ENCODE results near the gene FXYD5.
A peak's percentile ranks its signal among the peaks of the same experiment; 100 is the strongest.
"Not testable (repeated sequence)": the region's sequence is repeated elsewhere in the genome, so short reads cannot be mapped to it uniquely, and the experiment has no call there.

The FXYD5 gene

GRCh38 chr19:35179830-35180229 lies 25.3 kb downstream of the FXYD5 start:
- ATAC-seq (peak; percentile 53), DNase-seq (no peak)

DNA sequence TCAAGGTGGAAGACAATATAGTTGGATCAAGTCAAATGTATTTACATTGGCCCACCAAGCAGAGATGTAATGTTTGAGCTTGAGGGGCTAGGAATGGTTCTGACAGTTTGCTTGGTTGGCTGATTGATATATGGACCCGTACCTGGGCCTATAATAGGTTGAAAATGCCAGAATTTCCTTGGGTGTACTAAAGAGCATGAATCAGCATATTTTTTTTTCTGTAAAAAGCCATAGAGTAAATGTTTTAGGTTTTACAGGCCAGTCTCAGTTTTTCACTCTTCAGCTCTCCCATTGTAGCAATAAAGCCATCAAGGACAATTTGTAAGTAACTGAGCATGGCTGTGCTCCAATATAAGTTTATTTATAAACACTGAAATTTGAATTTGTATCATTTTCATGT lies 26.9 kb downstream of the FXYD5 start:
- DNase-seq (no peak), ATAC-seq (no peak)

GRCh38 chr19:35184267-35184666 lies 29.7 kb downstream of the FXYD5 start:
- ATAC-seq (no peak), DNase-seq (no peak)

DNA sequence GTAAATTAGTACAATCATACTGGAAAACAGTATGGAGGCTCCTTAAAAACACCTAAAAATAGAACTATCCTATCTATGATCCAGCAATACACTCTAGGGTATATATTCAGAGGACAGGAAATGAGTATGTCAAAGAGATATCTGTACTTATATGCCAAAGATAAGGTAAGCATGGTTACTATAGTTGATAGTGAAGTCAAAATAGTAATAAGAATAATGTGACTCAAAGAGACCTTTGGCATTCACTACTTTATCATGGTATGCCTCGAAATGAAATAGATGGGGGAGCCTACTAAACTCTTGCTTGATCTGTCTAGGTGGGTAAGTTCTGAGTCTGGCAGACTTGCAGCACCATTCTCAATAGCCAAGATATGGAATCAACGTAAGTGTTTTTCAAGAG lies 30.3 kb downstream of the FXYD5 start:
- ATAC-seq (peak; percentile 61), DNase-seq (no peak)

DNA sequence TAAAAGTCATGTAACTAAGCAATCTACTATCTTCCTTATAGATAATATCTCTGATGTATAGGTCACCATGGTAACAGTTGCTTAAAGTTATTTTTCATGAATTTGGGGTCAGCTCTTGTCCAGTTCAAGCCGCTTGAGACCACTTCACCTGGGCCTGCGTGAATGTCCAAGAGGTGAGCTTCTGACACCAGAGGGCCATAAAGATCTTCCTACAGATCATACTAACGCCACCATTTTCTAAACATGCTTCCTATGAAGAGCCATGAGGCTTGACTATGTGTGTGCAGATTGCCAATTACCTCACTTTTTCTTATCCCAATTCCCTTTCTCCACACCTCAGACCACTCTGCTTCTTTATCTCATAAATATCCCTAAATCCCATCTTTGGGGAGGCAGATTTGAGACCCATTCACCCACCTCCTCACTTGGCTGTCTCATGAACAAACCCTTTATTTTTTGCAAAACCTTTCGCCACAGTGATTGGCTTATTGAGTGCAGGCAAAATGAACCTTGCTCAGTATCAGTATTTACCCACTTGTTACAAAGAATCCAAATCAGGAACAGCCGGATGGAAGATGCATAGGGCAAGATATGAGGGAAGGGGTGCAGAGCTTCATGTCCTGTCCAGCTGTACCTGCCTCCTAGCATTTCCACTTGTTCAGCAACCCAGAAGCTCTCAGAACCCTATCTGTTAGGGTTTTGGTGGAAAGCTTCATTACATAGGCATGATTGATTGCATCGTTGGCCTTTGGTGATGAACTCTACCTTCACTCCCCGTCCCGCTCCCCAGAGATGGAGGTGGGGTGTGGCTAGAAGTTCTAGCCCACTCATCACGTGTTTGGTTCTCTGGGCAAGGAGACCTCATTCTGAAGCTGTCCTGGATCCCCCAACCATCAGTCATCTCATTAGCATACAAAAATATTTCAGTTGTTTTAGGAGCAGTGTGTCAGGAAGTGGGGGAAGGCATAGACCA lies 39.8 kb downstream of the FXYD5 start:
- ATAC-seq: no peak
- DNase-seq: no peak

GRCh38 chr19:35195830-35196229 lies 41.3 kb downstream of the FXYD5 start:
- no peak for ATAC-seq
- no peak for DNase-seq

GRCh38 chr19:35196861-35197260 lies 42.3 kb downstream of the FXYD5 start:
- ATAC-seq, DNase-seq: not testable (repeated sequence)

- DNase-seq (no peak), ATAC-seq (no peak)
Observed at GRCh38 chr19:35199481-35199880, 44.9 kb downstream of the FXYD5 start.

DNA sequence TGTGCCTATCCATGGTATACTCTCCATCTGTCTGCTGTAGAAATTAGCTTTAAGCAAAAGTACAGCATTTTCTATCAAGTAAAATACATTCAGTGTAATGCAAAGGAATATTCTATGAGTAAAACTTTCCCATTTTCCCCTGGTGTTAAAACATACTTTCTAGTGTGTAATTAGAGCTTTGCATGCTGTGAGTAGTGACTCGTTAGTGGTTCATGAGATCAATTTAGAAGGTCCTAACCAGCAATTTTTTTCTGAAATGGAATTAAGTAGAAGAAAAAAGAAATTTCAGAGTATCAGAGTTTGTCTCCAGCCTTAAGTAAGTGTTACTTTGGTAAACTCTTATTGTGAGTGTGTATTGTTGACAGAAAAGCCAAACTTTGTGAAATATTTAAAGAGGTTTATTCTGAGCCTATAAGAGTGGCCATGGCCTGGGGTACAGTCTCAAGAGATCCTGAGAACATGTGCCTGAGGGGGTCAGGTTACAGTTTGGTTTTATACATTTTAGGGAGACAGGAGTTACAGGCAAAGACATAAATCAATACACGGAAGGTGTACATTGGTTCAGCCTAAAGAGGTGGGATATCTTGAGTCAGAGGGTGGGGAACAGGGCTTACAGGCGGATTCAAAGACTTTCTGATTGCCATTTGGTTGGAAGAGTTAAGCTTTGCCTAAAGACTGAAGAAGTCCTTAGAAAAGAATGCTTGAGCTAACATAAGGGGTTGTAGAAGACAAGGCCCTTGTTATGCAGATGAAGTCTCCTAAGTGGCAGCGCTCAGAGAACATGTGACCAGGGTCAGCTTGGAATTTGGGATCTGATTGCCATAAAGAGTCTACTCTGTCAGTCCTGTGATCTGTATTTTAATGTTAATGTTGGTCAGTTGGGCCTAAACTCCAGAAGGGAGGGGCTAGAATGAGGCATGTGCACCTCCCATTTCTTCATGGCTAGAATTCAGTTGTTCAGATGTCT lies 48.5 kb downstream of the FXYD5 start:
- peak; percentile 41 for ATAC-seq
- DNase-seq: no peak

GRCh38 chr19:35204799-35205732 lies 50.5 kb downstream of the FXYD5 start:
- DNase-seq (peak; percentile 44), ATAC-seq (peak; percentile 50)

DNA sequence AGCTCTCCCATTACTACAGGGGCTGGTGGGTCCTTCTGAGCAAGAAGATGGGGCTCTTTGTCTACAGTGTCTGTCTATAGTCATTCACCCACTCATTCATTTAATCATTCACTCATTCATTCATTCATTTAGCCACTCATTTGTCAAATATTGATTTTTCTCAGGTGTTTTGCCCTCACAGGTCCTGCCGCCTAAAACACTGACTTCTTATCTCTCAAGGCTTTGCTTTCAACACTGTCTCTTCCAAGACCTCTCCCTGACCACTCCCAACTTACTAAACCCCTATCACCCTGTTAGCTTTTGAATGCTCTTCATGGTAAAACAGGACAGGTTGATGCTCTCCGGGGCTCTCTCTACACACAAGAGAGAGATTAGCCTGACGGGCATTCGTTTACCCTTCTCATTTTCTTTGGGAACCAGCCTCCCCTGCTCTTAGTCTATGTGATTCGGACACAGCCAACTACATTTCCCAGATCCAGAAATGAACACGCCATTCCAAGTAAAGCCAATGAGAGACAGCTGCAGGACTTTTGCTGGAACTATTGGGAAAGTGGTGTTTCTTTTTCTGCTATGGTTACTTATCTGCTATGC lies 51.3 kb downstream of the FXYD5 start:
- DNase-seq: no peak
- ATAC-seq: no peak

DNA sequence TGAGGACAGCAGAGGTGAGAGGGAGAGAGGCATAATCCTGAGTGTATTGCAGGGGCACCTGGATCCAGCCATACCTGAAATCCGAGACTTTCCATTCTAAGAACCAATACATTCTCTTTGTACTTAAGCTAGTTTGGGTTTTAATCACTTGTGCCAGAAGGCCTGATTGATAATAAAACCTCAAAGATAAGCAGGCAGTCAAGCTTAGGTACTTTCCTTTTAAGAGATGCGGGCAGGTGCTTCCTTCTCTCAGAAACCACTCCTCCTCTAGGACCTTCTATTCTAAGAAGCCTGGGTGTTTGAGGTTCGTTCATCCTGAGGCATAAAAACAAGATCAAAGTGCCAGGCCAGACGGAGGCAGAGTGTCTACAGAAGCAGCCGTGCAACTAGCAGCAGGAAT lies 51.8 kb downstream of the FXYD5 start:
- peak; percentile 36 for DNase-seq
- peak; percentile 48 for ATAC-seq

- ATAC-seq (no peak), DNase-seq (peak; percentile 9)
Observed at GRCh38 chr19:35206855-35207254, 52.3 kb downstream of the FXYD5 start.

- DNase-seq (peak; percentile 7), ATAC-seq (no peak)
Observed at GRCh38 chr19:35207391-35207871, 52.9 kb downstream of the FXYD5 start.

GRCh38 chr19:35208121-35208520 lies 53.6 kb downstream of the FXYD5 start:
- DNase-seq (peak; percentile 15), ATAC-seq (no peak)

- no peak for ATAC-seq
- no peak for DNase-seq
Observed at GRCh38 chr19:35209646-35210045, 55.1 kb downstream of the FXYD5 start.

DNA sequence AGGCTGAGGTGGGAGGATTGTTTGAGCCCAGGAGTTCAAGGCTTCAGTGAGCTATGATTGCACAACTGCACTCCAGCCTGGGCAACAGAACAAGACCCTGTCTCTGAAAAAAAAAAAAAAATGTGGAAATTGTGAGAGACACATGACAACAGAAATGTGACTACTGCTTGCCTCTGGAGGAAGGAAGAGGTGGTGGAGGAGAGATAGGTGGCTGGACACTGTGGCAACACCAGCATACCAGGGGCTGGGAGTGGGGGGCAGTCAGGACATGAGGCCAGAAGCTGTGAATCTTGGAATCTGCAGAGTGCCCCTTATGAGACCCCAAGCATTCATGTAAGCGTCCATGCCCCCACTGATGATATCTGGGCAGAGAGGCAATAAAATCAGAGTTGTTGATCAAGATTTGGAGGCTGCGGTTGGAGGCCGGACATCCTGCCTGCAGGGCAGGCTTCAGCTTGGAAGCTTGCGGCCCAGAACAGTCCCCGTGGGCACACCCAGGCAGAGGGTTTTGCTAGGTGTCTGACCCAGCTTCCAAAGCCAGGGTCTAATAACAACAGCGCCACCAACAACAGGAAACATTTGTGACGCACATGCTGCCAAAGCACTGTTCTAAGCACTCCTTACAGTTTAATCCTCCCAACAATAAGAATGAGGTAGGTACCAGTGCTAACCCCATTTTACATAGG lies 57.2 kb downstream of the FXYD5 start:
- ATAC-seq (peak; percentile 34), DNase-seq (peak; percentile 69)

GRCh38 chr19:35212241-35212640 lies 57.7 kb downstream of the FXYD5 start:
- no peak for ATAC-seq
- DNase-seq: no peak

- peak; percentile 80 for DNase-seq
- ATAC-seq: peak; percentile 74
Observed at GRCh38 chr19:35213663-35214632, 59.4 kb downstream of the FXYD5 start.
